GM19324 (cell line): Measurements from ENCODE around the gene HOOK2.

Experiments
- ATAC-seq: cut with Tn5 transposase; IDR thresholded peaks from one replicate; pipeline ENCODE4 v1.9.1; 2021; ENCODE audit warnings: mild to moderate bottlenecking, moderate library complexity; ENCODE audit not compliant: unreplicated experiment, low FRiP score

Gene HOOK2

GRCh38 chr19:12794196-12794941 is 19.0 kb upstream of the HOOK2 start:
- no peak for ATAC-seq

GRCh38 chr19:12793290-12794195 is 18.2 kb upstream of the HOOK2 start:
- peak; percentile 48 for ATAC-seq

- ATAC-seq, result no peak
Observed at GRCh38 chr19:12792853-12793289, 17.5 kb upstream of the HOOK2 start.

GRCh38 chr19:12792051-12792852 is 16.9 kb upstream of the HOOK2 start:
- ATAC-seq, result no peak

GRCh38 chr19:12791345-12792050 is 16.1 kb upstream of the HOOK2 start, which contains the start of gene JUNB:
Gene JUNB (plus strand): TSS chr19:12791486. CDS start chr19:12791772, 286 bp downstream.
- peak; percentile 36 for ATAC-seq

GRCh38 chr19:12790628-12791344 is 15.4 kb upstream of the HOOK2 start:
- ATAC-seq, result no peak

GRCh38 chr19:12789904-12790619 is 14.7 kb upstream of the HOOK2 start:
- ATAC-seq, result peak; percentile 42

- ATAC-seq, result no peak
Observed at GRCh38 chr19:12789098-12789903, 13.9 kb upstream of the HOOK2 start.

- no peak for ATAC-seq
Observed at GRCh38 chr19:12788682-12789097, 13.3 kb upstream of the HOOK2 start.

GRCh38 chr19:12788042-12788681 is 12.8 kb upstream of the HOOK2 start:
- ATAC-seq, result no peak

GRCh38 chr19:12787458-12787857 is 12.1 kb upstream of the HOOK2 start:
- ATAC-seq, result no peak

- ATAC-seq, result no peak
Observed at GRCh38 chr19:12786952-12787351, 11.6 kb upstream of the HOOK2 start.

GRCh38 chr19:12786141-12786870 is 11.0 kb upstream of the HOOK2 start:
- ATAC-seq, result no peak

- ATAC-seq, result no peak
Observed at GRCh38 chr19:12785431-12786031, 10.2 kb upstream of the HOOK2 start.

- ATAC-seq, result no peak
Observed at GRCh38 chr19:12784871-12785430, 9.6 kb upstream of the HOOK2 start.

- no peak for ATAC-seq
Observed at GRCh38 chr19:12784394-12784870, 9.1 kb upstream of the HOOK2 start.
